ENCODE data around the gene L3MBTL4.
"Not testable (repeated sequence)": the region's sequence is repeated elsewhere in the genome, so short reads cannot be mapped to it uniquely, and the experiment has no call there.

L3MBTL4 gene

GRCh38 chr18:6072423-6072822, 342.3 kb downstream of the L3MBTL4 start:
- H3K36me3 ChIP-seq (ENCODE audit: insufficient read depth, low read length); H3K27me3 ChIP-seq (ENCODE audit: control insufficient read depth in 1 of 2, insufficient read depth in 2 of 2, low read length in 2 of 2); H3K27ac ChIP-seq (ENCODE audit: low read depth, low read length); H3K9ac ChIP-seq (ENCODE audit: low read length); H3K4me3 ChIP-seq (ENCODE audit: low read depth in 1 of 2, low read length in 2 of 2); H3K9me3 ChIP-seq (ENCODE audit: low read length); H3K4me1 ChIP-seq (ENCODE audit: insufficient read depth, low read length): not testable (repeated sequence)

- Histone ChIP-seq H3K4me1 (ENCODE audit: insufficient read depth, low read length) (no peaks in the 10 kb centered on the region), H3K4me3 (ENCODE audit: low read depth in 1 of 2, low read length in 2 of 2) (no peak overlapping the region), H3K9ac (ENCODE audit: low read length) (no peak overlapping the region), H3K27ac (ENCODE audit: low read depth, low read length) (no peak overlapping the region), H3K36me3 (ENCODE audit: insufficient read depth, low read length) (no peaks in the 10 kb centered on the region), H3K9me3 (ENCODE audit: low read length) (no peaks in the 10 kb centered on the region), H3K27me3 (ENCODE audit: control insufficient read depth in 1 of 2, insufficient read depth in 2 of 2, low read length in 2 of 2) (no peaks in the 10 kb centered on the region)
Observed at GRCh38 chr18:6069539-6069938, 345.2 kb downstream of the L3MBTL4 start.

- no peak overlapping the region for H3K27ac ChIP-seq (ENCODE audit: low read depth, low read length)
- no peak overlapping the region for H3K9ac ChIP-seq (ENCODE audit: low read length)
- H3K9me3 ChIP-seq (ENCODE audit: low read length) = no peaks in the 10 kb centered on the region
- no peak overlapping the region for H3K4me3 ChIP-seq (ENCODE audit: low read depth in 1 of 2, low read length in 2 of 2)
- no peaks in the 10 kb centered on the region for H3K27me3 ChIP-seq (ENCODE audit: control insufficient read depth in 1 of 2, insufficient read depth in 2 of 2, low read length in 2 of 2)
- H3K4me1 ChIP-seq (ENCODE audit: insufficient read depth, low read length) = no peaks in the 10 kb centered on the region
- H3K36me3 ChIP-seq (ENCODE audit: insufficient read depth, low read length) = no peaks in the 10 kb centered on the region
Observed at GRCh38 chr18:6069103-6069502, 345.6 kb downstream of the L3MBTL4 start.

DNA sequence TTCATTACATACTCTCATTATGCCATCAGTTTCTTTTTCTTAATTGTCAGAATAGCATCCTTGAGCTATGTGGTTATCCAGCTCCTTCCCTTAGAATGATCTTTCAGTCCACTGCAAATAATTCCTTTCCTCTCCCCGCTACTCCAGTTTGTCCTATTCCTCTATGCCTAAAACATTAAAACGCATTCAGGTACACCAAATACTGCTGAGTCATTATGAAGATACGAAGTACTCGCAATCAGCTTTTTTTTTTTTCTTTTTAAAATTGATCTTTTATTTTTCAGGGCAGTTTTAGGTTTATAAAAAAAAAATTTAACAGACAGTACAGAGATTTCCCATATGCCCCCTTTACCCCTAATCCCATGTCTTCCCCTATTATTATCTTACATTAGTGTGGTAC, 354.6 kb downstream of the L3MBTL4 start:
- no peaks in the 10 kb centered on the region for H3K27me3 ChIP-seq (ENCODE audit: control insufficient read depth in 1 of 2, insufficient read depth in 2 of 2, low read length in 2 of 2)
- H3K4me1 ChIP-seq (ENCODE audit: insufficient read depth, low read length) = no peaks in the 10 kb centered on the region
- H3K36me3 ChIP-seq (ENCODE audit: insufficient read depth, low read length) = no peaks in the 10 kb centered on the region
- no peak overlapping the region for H3K4me3 ChIP-seq (ENCODE audit: low read depth in 1 of 2, low read length in 2 of 2)
- no peak overlapping the region for H3K9ac ChIP-seq (ENCODE audit: low read length)
- no peaks in the 10 kb centered on the region for H3K9me3 ChIP-seq (ENCODE audit: low read length)
- no peak overlapping the region for H3K27ac ChIP-seq (ENCODE audit: low read depth, low read length)

- H3K27ac ChIP-seq (ENCODE audit: low read depth, low read length) = no peak overlapping the region
- H3K4me3 ChIP-seq (ENCODE audit: low read depth in 1 of 2, low read length in 2 of 2) = no peak overlapping the region
Observed at GRCh38 chr18:6059551-6059950, 355.2 kb downstream of the L3MBTL4 start.

DNA sequence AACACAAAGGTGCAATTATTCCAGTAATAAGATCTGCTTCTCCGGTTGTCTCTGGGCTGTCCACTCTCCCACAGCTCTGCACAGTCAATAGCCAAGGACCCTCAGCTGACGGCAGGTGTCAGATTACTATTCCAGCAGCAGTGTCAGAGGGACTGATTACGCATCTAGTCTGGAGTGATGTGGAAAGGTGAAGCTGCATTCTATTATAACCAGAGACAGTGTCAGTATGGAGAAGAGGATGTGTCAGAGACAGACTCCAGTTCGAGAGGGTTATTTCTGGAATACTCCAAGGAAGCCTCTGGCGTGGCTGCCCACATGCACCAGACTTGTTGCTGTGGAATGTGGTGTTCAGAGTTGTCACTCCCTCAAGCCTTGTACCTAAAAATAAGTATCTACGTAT, 355.8 kb downstream of the L3MBTL4 start:
- no peaks in the 10 kb centered on the region for H3K9me3 ChIP-seq (ENCODE audit: low read length)
- H3K4me3 ChIP-seq (ENCODE audit: low read depth in 1 of 2, low read length in 2 of 2) = no peak overlapping the region
- H3K4me1 ChIP-seq (ENCODE audit: insufficient read depth, low read length) = no peaks in the 10 kb centered on the region
- no peaks in the 10 kb centered on the region for H3K27me3 ChIP-seq (ENCODE audit: control insufficient read depth in 1 of 2, insufficient read depth in 2 of 2, low read length in 2 of 2)
- H3K27ac ChIP-seq (ENCODE audit: low read depth, low read length) = no peak overlapping the region
- no peaks in the 10 kb centered on the region for H3K36me3 ChIP-seq (ENCODE audit: insufficient read depth, low read length)
- H3K9ac ChIP-seq (ENCODE audit: low read length) = no peak overlapping the region

More at GRCh38 chr18:6059551-6059950, 355.2 kb downstream of the L3MBTL4 start:
- Histone ChIP-seq H3K27me3 (ENCODE audit: control insufficient read depth in 1 of 2, insufficient read depth in 2 of 2, low read length in 2 of 2) (no peaks in the 10 kb centered on the region), H3K36me3 (ENCODE audit: insufficient read depth, low read length) (no peaks in the 10 kb centered on the region), H3K4me1 (ENCODE audit: insufficient read depth, low read length) (no peaks in the 10 kb centered on the region), H3K9me3 (ENCODE audit: low read length) (no peaks in the 10 kb centered on the region), H3K9ac (ENCODE audit: low read length) (no peak overlapping the region)

DNA sequence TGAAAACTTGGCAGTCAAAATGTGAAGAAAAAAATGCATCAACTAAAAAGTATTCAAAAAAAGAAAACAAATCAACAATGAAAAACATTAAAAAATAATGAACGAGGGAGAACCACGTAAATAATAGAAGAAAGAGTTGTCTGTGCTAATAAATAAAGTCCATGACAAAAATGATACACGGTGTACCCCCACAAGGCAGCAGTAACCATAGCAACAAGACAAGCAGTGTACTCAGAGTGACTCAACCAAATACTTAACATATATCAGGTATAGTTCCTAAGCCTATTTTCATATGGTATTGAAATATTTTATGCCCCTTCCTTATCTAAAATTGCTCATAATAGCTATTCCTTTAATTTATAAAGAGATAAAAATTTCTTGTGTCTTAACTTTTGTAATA, 357.1 kb downstream of the L3MBTL4 start:
- H3K9ac ChIP-seq (ENCODE audit: low read length) = no peak overlapping the region

GRCh38 chr18:6056171-6056910, 358.4 kb downstream of the L3MBTL4 start:
- Histone ChIP-seq H3K36me3 (ENCODE audit: insufficient read depth, low read length) (no peaks in the 10 kb centered on the region), H3K4me3 (ENCODE audit: low read depth in 1 of 2, low read length in 2 of 2) (no peak overlapping the region), H3K9ac (ENCODE audit: low read length) (no peak overlapping the region), H3K27me3 (ENCODE audit: control insufficient read depth in 1 of 2, insufficient read depth in 2 of 2, low read length in 2 of 2) (no peaks in the 10 kb centered on the region), H3K27ac (ENCODE audit: low read depth, low read length) (no peak overlapping the region), H3K4me1 (ENCODE audit: insufficient read depth, low read length) (no peaks in the 10 kb centered on the region), H3K9me3 (ENCODE audit: low read length) (no peaks in the 10 kb centered on the region)

More for the DNA sequence above, 357.1 kb downstream of the L3MBTL4 start:
- Histone ChIP-seq H3K9me3 (ENCODE audit: low read length) (no peaks in the 10 kb centered on the region), H3K27me3 (ENCODE audit: control insufficient read depth in 1 of 2, insufficient read depth in 2 of 2, low read length in 2 of 2) (no peaks in the 10 kb centered on the region), H3K4me3 (ENCODE audit: low read depth in 1 of 2, low read length in 2 of 2) (no peak overlapping the region), H3K27ac (ENCODE audit: low read depth, low read length) (no peak overlapping the region), H3K4me1 (ENCODE audit: insufficient read depth, low read length) (no peaks in the 10 kb centered on the region), H3K36me3 (ENCODE audit: insufficient read depth, low read length) (no peaks in the 10 kb centered on the region)

DNA sequence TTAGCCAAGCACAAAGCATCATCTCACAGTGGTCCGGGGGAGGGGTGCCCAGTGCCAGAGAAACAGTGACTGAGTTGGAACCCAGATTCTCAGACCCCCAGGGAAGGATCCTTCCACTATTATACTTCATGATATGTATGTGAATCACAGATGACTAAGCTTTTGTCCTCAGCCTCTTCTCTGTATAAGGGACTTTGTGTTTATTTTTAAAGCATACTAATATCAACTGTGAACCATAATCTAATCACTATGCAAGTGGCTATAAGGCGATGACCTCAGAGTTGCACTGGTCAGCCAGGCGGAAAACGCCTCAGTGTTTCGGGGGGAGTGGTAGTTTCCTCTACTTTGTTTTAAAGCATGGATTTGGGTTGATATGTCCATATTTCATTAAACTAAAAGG, 359.0 kb downstream of the L3MBTL4 start:
- Histone ChIP-seq H3K4me1 (ENCODE audit: insufficient read depth, low read length) (no peaks in the 10 kb centered on the region), H3K9me3 (ENCODE audit: low read length) (no peaks in the 10 kb centered on the region), H3K9ac (ENCODE audit: low read length) (no peak overlapping the region), H3K27ac (ENCODE audit: low read depth, low read length) (no peak overlapping the region), H3K27me3 (ENCODE audit: control insufficient read depth in 1 of 2, insufficient read depth in 2 of 2, low read length in 2 of 2) (no peaks in the 10 kb centered on the region), H3K36me3 (ENCODE audit: insufficient read depth, low read length) (no peaks in the 10 kb centered on the region), H3K4me3 (ENCODE audit: low read depth in 1 of 2, low read length in 2 of 2) (no peak overlapping the region)

DNA sequence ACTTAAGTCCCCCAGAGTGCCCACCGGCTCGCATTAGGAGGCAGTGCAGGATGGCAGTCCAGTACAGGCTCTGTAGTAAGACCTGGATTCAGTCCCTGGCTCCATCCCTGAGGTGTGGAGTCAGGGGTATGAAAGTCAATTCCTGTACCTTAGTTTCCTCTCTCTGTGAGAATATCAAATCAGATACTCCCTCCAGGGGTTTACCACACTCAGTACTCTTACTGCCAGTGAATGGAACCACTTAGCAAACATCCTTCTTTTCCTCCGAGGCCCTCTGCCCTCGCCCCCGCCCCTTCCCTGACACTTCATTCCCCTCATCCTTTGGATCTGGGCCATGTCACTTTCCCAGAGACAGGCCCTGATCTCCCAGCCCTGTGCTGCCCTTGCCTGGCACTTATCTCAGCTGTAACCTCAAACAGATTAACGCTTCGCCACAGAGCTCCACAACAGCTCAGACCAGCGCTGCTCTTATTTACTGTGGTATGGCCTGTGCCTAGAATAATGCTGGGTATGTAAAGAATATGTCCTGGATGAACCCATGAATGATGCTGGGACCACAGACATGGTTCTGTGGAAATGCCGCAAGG, 360.4 kb downstream of the L3MBTL4 start:
- no peaks in the 10 kb centered on the region for H3K4me1 ChIP-seq (ENCODE audit: insufficient read depth, low read length)
- no peaks in the 10 kb centered on the region for H3K9me3 ChIP-seq (ENCODE audit: low read length)
- H3K36me3 ChIP-seq (ENCODE audit: insufficient read depth, low read length) = no peaks in the 10 kb centered on the region
- H3K9ac ChIP-seq (ENCODE audit: low read length) = no peak overlapping the region
- no peak overlapping the region for H3K27ac ChIP-seq (ENCODE audit: low read depth, low read length)
- no peak overlapping the region for H3K4me3 ChIP-seq (ENCODE audit: low read depth in 1 of 2, low read length in 2 of 2)
- no peaks in the 10 kb centered on the region for H3K27me3 ChIP-seq (ENCODE audit: control insufficient read depth in 1 of 2, insufficient read depth in 2 of 2, low read length in 2 of 2)

DNA sequence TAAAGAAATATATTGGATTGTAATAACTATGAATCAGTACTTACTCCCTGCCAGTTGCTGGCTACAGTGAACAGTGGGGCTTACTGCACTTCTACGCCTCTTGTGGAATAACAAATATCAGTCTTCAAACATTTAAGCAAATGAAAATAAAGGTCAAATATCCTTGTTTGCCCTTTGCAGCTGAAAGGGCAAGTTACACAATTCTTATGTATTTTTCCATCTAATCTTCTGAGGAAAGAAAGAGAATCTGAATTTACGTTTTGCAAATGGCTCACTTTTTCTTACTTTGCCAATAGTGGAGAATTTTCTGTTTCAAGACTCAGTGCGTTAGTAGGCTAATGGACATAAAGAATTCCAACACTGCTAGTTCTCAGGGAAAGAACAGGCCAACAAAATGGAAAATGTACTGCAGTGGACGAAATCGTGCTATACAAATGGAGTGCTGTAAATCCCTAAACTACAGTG, 362.2 kb downstream of the L3MBTL4 start:
- no peak overlapping the region for H3K4me3 ChIP-seq (ENCODE audit: low read depth in 1 of 2, low read length in 2 of 2)
- H3K27me3 ChIP-seq (ENCODE audit: control insufficient read depth in 1 of 2, insufficient read depth in 2 of 2, low read length in 2 of 2) = no peaks in the 10 kb centered on the region
- H3K9ac ChIP-seq (ENCODE audit: low read length) = no peak overlapping the region
- no peak overlapping the region for H3K27ac ChIP-seq (ENCODE audit: low read depth, low read length)
- no peaks in the 10 kb centered on the region for H3K9me3 ChIP-seq (ENCODE audit: low read length)
- no peaks in the 10 kb centered on the region for H3K36me3 ChIP-seq (ENCODE audit: insufficient read depth, low read length)
- no peaks in the 10 kb centered on the region for H3K4me1 ChIP-seq (ENCODE audit: insufficient read depth, low read length)

GRCh38 chr18:6047596-6047995, 367.1 kb downstream of the L3MBTL4 start:
- not testable (repeated sequence) for H3K9ac ChIP-seq (ENCODE audit: low read length); H3K4me3 ChIP-seq (ENCODE audit: low read depth in 1 of 2, low read length in 2 of 2)

More at GRCh38 chr18:6047596-6047995, 367.1 kb downstream of the L3MBTL4 start:
- not testable (repeated sequence) for H3K27ac ChIP-seq (ENCODE audit: low read depth, low read length); H3K36me3 ChIP-seq (ENCODE audit: insufficient read depth, low read length); H3K27me3 ChIP-seq (ENCODE audit: control insufficient read depth in 1 of 2, insufficient read depth in 2 of 2, low read length in 2 of 2); H3K4me1 ChIP-seq (ENCODE audit: insufficient read depth, low read length); H3K9me3 ChIP-seq (ENCODE audit: low read length)
